Neural cell (in vitro differentiated cells): ENCODE data around the gene ZC3HAV1.

Experiments used
- CTCF ChIP-seq: fragments of 450-650 bp; IDR thresholded peaks from 2 replicates; pipeline ENCODE4 v1.5.1; 2014; ENCODE audit warnings: antibody characterized with exemption, mild to moderate bottlenecking, moderate library complexity; ENCODE audit not compliant: poor library complexity, severe bottlenecking
- EP300 ChIP-seq: fragments of 450-650 bp; conservative IDR thresholded peaks from 2 replicates; pipeline ENCODE4 v1.6.1; 2014; ENCODE audit warnings: antibody characterized with exemption, mild to moderate bottlenecking, moderate library complexity; ENCODE audit not compliant: poor library complexity, severe bottlenecking
- EZH2 ChIP-seq: fragments of 200-600, 300-800 bp; shearing (Covaris generic), sonication (generic); IDR thresholded peaks from 2 replicates; pipeline ENCODE4 v1.6.1; 2014; ENCODE audit warnings: antibody characterized with exemption, low read length, borderline replicate concordance, mild to moderate bottlenecking; ENCODE audit not compliant: insufficient read depth, poor library complexity, severe bottlenecking
- POLR2AphosphoS5 ChIP-seq: IDR thresholded peaks from 2 replicates; pipeline ENCODE4 v1.6.1; 2012

GRCh38 chr7:139051655-139052054 is 57.9 kb downstream of the ZC3HAV1 start:
- TF ChIP-seq CTCF (no peak), EZH2 (no peak), POLR2AphosphoS5 (no peak), EP300 (no peak)
